ENCODE measurements around the gene TPO.

Gene TPO

DNA sequence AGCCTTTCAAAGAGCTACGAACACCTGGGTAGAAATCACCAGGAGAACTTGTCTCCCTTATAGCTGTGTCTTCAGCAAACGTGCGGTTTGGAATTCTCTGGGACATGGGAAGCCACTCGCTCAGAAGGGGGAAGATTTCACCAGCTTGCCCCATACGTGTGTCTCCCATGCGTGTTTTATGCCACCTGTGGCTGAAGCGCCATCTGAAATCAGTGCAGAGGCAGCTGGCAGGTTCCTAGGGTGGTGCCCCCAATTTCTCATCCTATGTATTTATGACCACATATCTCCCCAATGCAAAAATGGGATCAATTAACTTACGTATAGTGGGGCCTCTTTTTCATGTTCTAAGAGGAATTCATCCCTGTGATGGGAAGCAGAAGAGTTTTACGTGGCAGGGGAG lies 81.6 kb downstream of the TPO start:
- TF ChIP-seq, protein P1, sequence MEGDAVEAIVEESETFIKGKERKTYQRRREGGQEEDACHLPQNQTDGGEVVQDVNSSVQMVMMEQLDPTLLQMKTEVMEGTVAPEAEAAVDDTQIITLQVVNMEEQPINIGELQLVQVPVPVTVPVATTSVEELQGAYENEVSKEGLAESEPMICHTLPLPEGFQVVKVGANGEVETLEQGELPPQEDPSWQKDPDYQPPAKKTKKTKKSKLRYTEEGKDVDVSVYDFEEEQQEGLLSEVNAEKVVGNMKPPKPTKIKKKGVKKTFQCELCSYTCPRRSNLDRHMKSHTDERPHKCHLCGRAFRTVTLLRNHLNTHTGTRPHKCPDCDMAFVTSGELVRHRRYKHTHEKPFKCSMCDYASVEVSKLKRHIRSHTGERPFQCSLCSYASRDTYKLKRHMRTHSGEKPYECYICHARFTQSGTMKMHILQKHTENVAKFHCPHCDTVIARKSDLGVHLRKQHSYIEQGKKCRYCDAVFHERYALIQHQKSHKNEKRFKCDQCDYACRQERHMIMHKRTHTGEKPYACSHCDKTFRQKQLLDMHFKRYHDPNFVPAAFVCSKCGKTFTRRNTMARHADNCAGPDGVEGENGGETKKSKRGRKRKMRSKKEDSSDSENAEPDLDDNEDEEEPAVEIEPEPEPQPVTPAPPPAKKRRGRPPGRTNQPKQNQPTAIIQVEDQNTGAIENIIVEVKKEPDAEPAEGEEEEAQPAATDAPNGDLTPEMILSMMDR (conservative IDR thresholded peaks at IDR 0.05; ENCODE audit: low read depth, low read length): no peak
- no peak overlapping the region for H3K4me3 ChIP-seq (ENCODE audit: low read length)

DNA sequence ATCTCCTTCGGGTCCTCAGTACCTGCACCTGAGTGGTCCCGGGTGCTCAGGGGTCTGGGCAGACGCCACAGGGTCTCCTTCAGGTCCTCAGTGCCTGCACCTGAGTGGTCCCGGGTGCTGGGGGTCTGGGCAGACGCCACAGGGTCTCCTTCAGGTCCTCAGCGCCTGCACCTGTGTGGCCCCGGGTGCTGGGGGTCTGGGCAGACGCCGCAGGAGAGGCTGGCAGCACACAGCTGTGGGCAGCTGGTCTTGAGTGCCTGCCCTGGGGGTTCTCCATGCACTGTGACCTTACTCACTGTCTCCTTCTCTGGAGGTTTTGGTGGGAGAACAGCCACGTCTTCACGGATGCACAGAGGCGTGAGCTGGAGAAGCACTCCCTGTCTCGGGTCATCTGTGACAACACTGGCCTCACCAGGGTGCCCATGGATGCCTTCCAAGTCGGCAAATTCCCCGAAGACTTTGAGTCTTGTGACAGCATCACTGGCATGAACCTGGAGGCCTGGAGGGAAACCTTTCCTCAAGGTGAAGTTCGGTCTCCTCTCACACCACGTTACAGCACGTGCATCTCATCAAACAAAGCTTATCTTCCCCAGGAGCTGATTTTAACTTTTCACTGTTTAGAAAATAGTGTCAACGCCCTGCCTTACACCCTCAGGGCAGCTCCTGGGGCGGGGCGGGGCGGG lies 82.6 kb downstream of the TPO start:
- H3K4me3 ChIP-seq (ENCODE audit: low read length): no peak overlapping the region
- DNase-seq (ENCODE audit: low read depth): no peak
- TF ChIP-seq, protein P1 (conservative IDR thresholded peaks at IDR 0.05; ENCODE audit: low read depth, low read length): no peak

More for the DNA sequence above, 81.6 kb downstream of the TPO start:
- DNase-seq (ENCODE audit: low read depth): no peak

DNA sequence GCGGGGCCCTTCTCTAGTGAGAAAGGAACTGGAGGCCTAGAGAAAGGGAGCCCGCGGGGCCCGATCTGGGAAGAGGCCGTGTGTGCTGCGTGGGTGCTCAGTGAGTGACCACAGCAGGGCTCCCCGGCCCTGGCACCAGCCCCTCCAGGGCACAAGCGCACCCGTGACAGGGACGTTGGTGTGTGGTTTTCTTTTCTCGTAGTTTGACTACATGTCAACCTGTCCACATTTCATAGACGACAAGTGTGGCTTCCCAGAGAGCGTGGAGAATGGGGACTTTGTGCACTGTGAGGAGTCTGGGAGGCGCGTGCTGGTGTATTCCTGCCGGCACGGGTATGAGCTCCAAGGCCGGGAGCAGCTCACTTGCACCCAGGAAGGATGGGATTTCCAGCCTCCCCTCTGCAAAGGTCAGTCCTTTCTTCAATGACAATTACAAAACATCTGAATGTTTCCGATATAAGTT lies 83.1 kb downstream of the TPO start:
- no peak overlapping the region for H3K4me3 ChIP-seq (ENCODE audit: low read length)
- no peak for DNase-seq (ENCODE audit: low read depth)
- TF ChIP-seq, protein P1 (conservative IDR thresholded peaks at IDR 0.05; ENCODE audit: low read depth, low read length): no peak

DNA sequence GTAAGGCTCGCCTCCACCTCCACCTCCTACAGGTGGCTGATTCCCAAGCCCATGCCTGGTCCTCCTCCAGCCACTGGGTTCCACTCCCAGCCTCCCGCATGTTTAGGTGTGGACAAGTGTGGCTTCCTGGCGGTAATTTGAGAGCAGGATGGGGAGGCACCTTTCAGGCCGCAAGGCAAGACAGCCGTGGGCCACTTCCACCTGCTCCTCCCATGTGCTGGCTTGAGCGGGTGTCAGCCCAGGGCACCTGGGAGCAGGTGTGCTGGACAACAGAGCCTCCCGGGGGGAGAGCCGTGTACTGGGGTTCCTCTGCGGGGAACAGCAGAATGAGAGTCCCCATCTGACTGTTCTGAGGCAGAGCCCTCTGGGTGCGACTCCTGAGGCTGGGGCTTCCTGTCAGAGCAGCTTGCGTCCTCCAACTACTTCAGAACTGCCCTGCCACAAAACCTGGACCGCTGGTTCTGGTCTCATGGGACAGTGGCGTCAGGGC lies 83.9 kb downstream of the TPO start:
- H3K4me3 ChIP-seq (ENCODE audit: low read length): no peak overlapping the region
- DNase-seq (ENCODE audit: low read depth): no peak
- TF ChIP-seq, protein P1 (conservative IDR thresholded peaks at IDR 0.05; ENCODE audit: low read depth, low read length): no peak

DNA sequence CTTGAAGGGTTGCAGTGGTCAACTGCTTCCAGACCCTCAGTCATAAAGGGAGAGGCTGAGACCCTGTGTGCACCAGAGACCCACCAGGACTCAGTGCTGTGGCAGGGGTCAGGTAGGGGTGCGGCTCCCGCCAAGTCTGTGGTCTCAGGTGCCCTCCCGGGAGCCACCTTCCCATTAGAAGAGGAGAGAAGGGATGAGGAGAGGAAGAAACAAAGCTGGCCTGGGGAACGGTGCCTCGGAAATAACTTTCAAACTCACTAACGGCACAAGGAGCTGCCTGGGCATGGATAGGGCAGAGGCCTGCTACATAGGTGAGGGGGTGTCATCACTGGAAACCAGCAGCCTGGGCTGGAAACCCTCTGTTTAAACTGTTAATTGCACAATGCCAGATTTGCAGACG lies 84.9 kb downstream of the TPO start:
- TF ChIP-seq, protein P1 (conservative IDR thresholded peaks at IDR 0.05; ENCODE audit: low read depth, low read length): no peak
- no peak for DNase-seq (ENCODE audit: low read depth)

DNA sequence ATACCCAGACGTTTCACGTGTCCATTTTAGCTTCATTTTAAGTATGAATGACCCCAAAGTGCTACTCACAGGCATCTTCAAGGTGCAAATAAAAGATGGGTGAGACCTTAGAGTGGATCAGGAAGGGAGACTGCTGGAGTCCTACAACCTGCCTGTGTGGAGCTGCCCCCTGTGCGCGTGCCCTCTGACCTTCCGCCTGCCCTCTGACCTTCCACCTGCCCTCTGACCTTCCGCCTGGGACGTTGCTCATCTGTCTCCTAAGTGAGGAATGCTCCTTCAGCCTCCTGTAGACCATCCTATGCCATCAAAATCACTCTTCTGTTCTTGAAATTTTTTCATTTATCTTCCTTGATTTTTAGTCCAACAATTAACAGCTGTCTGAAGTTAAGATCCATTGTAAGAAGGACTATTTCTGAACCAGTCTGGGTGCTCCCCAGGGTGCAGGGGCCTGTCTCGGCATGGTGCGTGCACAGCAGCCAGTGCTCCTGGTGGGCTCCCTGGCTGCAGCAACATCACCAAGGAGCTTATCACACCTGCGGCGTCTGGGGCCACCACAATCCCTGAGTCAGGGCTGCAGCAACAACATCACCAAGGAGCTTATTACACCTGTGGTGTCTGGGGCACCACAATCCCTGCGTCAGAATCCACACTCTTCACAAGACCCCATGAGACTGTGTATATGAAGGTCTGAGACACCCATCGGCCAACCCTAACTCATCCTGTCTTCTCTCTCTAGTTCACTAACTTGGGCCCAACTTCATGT lies 86.0 kb downstream of the TPO start:
- H3K4me3 ChIP-seq (ENCODE audit: low read length): no peak overlapping the region
- no peak for DNase-seq (ENCODE audit: low read depth)
- TF ChIP-seq, protein P1 (conservative IDR thresholded peaks at IDR 0.05; ENCODE audit: low read depth, low read length): no peak

More for the DNA sequence above, 84.9 kb downstream of the TPO start:
- no peak overlapping the region for H3K4me3 ChIP-seq (ENCODE audit: low read length)
